Measurements from ENCODE around the gene SPATS2.

The SPATS2 gene

GRCh38 chr12:49345051-49345824 lies 22.0 kb upstream of the SPATS2 start:
- Histone ChIP-seq H3K27ac (ENCODE audit: low read depth, low read length) (no peak overlapping the region), H3K27me3 (ENCODE audit: low read length) (no peaks in the 10 kb centered on the region), H2AFZ (ENCODE audit: low read depth, low read length, severe bottlenecking) (no peak overlapping the region), H3K9me2 (replicated peaks; ENCODE audit: insufficient read depth, low read length) (no peaks in the 10 kb centered on the region), H4K20me1 (ENCODE audit: low read depth, low read length) (no peaks in the 10 kb centered on the region), H3K36me3 (ENCODE audit: low read length) (no peaks in the 10 kb centered on the region), H3K9me3 (ENCODE audit: insufficient read depth, low read length) (no peaks in the 10 kb centered on the region), H3K4me3 (ENCODE audit: insufficient read depth, low read length, poor library complexity, severe bottlenecking) (peak overlapping the region; percentile 19), H3K9ac (ENCODE audit: low read length) (peak overlapping the region; percentile 25; the same call in 1 of the 2 replicates), H3K4me2 (ENCODE audit: low read depth, low read length, poor library complexity, severe bottlenecking) (peak overlapping the region; percentile 63), H3K79me2 (ENCODE audit: insufficient read depth, low read length) (no peaks in the 10 kb centered on the region), H3F3A (ENCODE audit: insufficient read depth) (no peaks in the 10 kb centered on the region; the same call in 1 of the 2 replicates)
- TF ChIP-seq CTCF (IDR thresholded peaks at IDR 0.05; ENCODE audit: insufficient read depth, low read length, poor library complexity, severe bottlenecking) (no peak), EZH2phosphoT487 (conservative IDR thresholded peaks at IDR 0.05; ENCODE audit: low read length) (no peak)

- H3K27me3 ChIP-seq (ENCODE audit: low read length): no peaks in the 10 kb centered on the region
- no peak overlapping the region for H2AFZ ChIP-seq (ENCODE audit: low read depth, low read length, severe bottlenecking)
- no peaks in the 10 kb centered on the region for H3K9me2 ChIP-seq (replicated peaks; ENCODE audit: insufficient read depth, low read length)
- H3K4me2 ChIP-seq (ENCODE audit: low read depth, low read length, poor library complexity, severe bottlenecking): peak overlapping the region; percentile 63
- H3K27ac ChIP-seq (ENCODE audit: low read depth, low read length): no peak overlapping the region
- TF ChIP-seq CTCF (IDR thresholded peaks at IDR 0.05; ENCODE audit: insufficient read depth, low read length, poor library complexity, severe bottlenecking): no peak
- TF ChIP-seq EZH2phosphoT487 (conservative IDR thresholded peaks at IDR 0.05; ENCODE audit: low read length): peak; percentile 58; the same call in 1 of the 2 replicates
- no peaks in the 10 kb centered on the region for H3K9me3 ChIP-seq (ENCODE audit: insufficient read depth, low read length)
- no peaks in the 10 kb centered on the region for H3K36me3 ChIP-seq (ENCODE audit: low read length)
- H3F3A ChIP-seq (ENCODE audit: insufficient read depth): no peaks in the 10 kb centered on the region; the same call in 1 of the 2 replicates
- peak overlapping the region; percentile 19 for H3K4me3 ChIP-seq (ENCODE audit: insufficient read depth, low read length, poor library complexity, severe bottlenecking)
- peak overlapping the region; percentile 25; the same call in 1 of the 2 replicates for H3K9ac ChIP-seq (ENCODE audit: low read length)
- no peaks in the 10 kb centered on the region for H4K20me1 ChIP-seq (ENCODE audit: low read depth, low read length)
- H3K79me2 ChIP-seq (ENCODE audit: insufficient read depth, low read length): no peaks in the 10 kb centered on the region
Observed at GRCh38 chr12:49345825-49346658, 21.2 kb upstream of the SPATS2 start.

- Histone ChIP-seq H3K9ac (ENCODE audit: low read length) (peak within 1 kb of the TSS; percentile 25; the same call in 1 of the 2 replicates), H2AFZ (ENCODE audit: low read depth, low read length, severe bottlenecking) (no peak within 1 kb of the TSS), H3K79me2 (ENCODE audit: insufficient read depth, low read length) (no peaks in the 10 kb centered on the region), H4K20me1 (ENCODE audit: low read depth, low read length) (no peaks in the 10 kb centered on the region), H3K27me3 (ENCODE audit: low read length) (no peaks in the 10 kb centered on the region), H3F3A (ENCODE audit: insufficient read depth) (no peaks in the 10 kb centered on the region; the same call in 1 of the 2 replicates), H3K4me2 (ENCODE audit: low read depth, low read length, poor library complexity, severe bottlenecking) (peak within 1 kb of the TSS; percentile 63), H3K36me3 (ENCODE audit: low read length) (no peaks in the 10 kb centered on the region), H3K4me3 (ENCODE audit: insufficient read depth, low read length, poor library complexity, severe bottlenecking) (peak within 1 kb of the TSS; percentile 19), H3K27ac (ENCODE audit: low read depth, low read length) (no peak within 1 kb of the TSS), H3K9me2 (replicated peaks; ENCODE audit: insufficient read depth, low read length) (no peaks in the 10 kb centered on the region), H3K9me3 (ENCODE audit: insufficient read depth, low read length) (no peaks in the 10 kb centered on the region)
- TF ChIP-seq EZH2phosphoT487 (conservative IDR thresholded peaks at IDR 0.05; ENCODE audit: low read length) (peak; percentile 75; the same call in 1 of the 2 replicates), CTCF (IDR thresholded peaks at IDR 0.05; ENCODE audit: insufficient read depth, low read length, poor library complexity, severe bottlenecking) (no peak)
Observed at GRCh38 chr12:49346659-49347310, 20.5 kb upstream of the SPATS2 start, which contains the start of gene DNAJC22. TSS of gene DNAJC22 (plus strand) at chr12:49346888. CDS start at chr12:49348873, 1,985 bp downstream.

Measured in SU-DHL-6 (cell line).